ENCODE measurements around the gene PHF14. TPM values are rescaled to one million over a fixed set of nuclear protein-coding genes. Genes with fewer than 3 reads are reported as not detected.

The PHF14 gene
- total RNA-seq, 1 experiment from 2014 or later, result 50.8 TPM

- no peak for TF ChIP-seq CTCF (conservative IDR thresholded peaks at IDR 0.05)
- Histone ChIP-seq H3K14ac (ENCODE audit: insufficient read depth, low read length) (no peak overlapping the region), H2BK15ac (ENCODE audit: low read depth, low read length) (no peak overlapping the region), H2BK120ac (ENCODE audit: low read depth, low read length, poor library complexity, severe bottlenecking) (no peak overlapping the region), H2BK20ac (ENCODE audit: low read depth, low read length, poor library complexity, severe bottlenecking) (no peak overlapping the region), H3K23ac (ENCODE audit: insufficient read length, low read depth, low read length) (no peak overlapping the region), H3K4me2 (ENCODE audit: insufficient read depth, insufficient read length, low read length) (no peak overlapping the region), H3K18ac (ENCODE audit: insufficient read length, low read depth, low read length) (no peak overlapping the region), H3K27me3 (ENCODE audit: insufficient read depth, low read length) (no peaks in the 10 kb centered on the region), H4K91ac (ENCODE audit: insufficient read length, low read depth, low read length) (no peak overlapping the region), H2AFZ (ENCODE audit: low read length) (no peak overlapping the region), H3K23me2 (ENCODE audit: insufficient read length, low read depth, low read length, poor library complexity, severe bottlenecking) (no peaks in the 10 kb centered on the region), H3K4me1 (ENCODE audit: insufficient read depth, low read length) (no peaks in the 10 kb centered on the region), H3K79me2 (ENCODE audit: insufficient read depth, low read length) (no peaks in the 10 kb centered on the region), H3K9ac (ENCODE audit: extremely low read depth, insufficient read length, low read length) (no peak overlapping the region), H2BK12ac (ENCODE audit: insufficient read length, low read depth, low read length) (no peak overlapping the region), H3K56ac (ENCODE audit: insufficient read length, low read depth, low read length) (no peak overlapping the region), H3K9me3 (ENCODE audit: control insufficient read depth, low read depth, low read length) (no peaks in the 10 kb centered on the region), H3K27ac (ENCODE audit: insufficient read length, low read depth, low read length) (no peak overlapping the region), H2BK5ac (ENCODE audit: insufficient read length, low read length) (no peak overlapping the region), H2AK5ac (ENCODE audit: insufficient read length, low read length) (no peak overlapping the region), H4K20me1 (ENCODE audit: control insufficient read depth, insufficient read depth, insufficient read length) (no peaks in the 10 kb centered on the region), H3K4ac (ENCODE audit: low read depth, low read length) (no peak overlapping the region), H3T11ph (ENCODE audit: low read length) (no peak overlapping the region), H4K5ac (ENCODE audit: insufficient read length, low read depth, low read length) (no peak overlapping the region), H4K8ac (replicated peaks; ENCODE audit: insufficient read length, low read depth, low read length) (no peak overlapping the region), H3K79me1 (ENCODE audit: insufficient read depth, low read depth, low read length, poor library complexity, severe bottlenecking) (no peaks in the 10 kb centered on the region)
- H3K36me3 Mint-ChIP-seq (ENCODE audit: insufficient read depth in 1 of 3, low read depth in 3 of 3), result no peaks in the 10 kb centered on the region
- no peak overlapping the region for H3K27ac Mint-ChIP-seq
- H3K4me3 Mint-ChIP-seq, result no peak overlapping the region
- WGBS (ENCODE audit: extremely low coverage, insufficient read length, low lambda C conversion rate), result no CpG with 5 or more reads among the region's 1 CpG
- H3K4me1 Mint-ChIP-seq, result no peaks in the 10 kb centered on the region
- H3K27me3 Mint-ChIP-seq (ENCODE audit: low read depth), result no peaks in the 10 kb centered on the region
- no peak for DNase-seq
- H3K9me3 Mint-ChIP-seq, result no peaks in the 10 kb centered on the region
Measured at GRCh38 chr7:11163220-11163619, 189.5 kb downstream of the PHF14 start.

Data from H9 (cell line).